NCI-H526 treated with DMSO at 0.1 percent for 48 hours (cell line): ENCODE results near the gene PAM.
A peak's percentile ranks its signal among the peaks of the same experiment; 100 is the strongest.

ENCODE experiments used
- DNase-seq: peaks from one replicate; lab custom pipeline; 2025; lab: John Stamatoyannopoulos, UW

PAM gene

DNA sequence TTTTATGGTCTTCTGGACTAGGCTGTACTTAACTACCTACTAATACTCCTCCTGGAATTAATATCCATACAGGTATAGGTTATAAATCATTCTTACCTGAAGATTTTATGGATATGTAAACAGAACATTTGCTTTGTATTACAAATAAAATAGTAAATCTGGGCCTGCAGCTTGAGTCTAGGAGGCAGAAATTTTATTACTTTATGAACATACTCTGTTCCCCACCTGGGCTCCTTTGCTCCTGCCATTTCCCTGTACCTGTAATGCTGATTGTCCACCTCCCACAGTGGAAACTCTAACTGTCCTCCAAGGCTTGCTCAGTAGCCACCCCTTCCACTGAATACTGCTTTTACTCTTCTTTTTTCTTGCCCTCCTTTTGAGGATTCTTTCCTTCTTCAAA, 108.0 kb downstream of the PAM start:
- DNase-seq = peak; percentile 74

GRCh38 chr5:102863764-102864560, 108.9 kb downstream of the PAM start:
- DNase-seq = no peak

GRCh38 chr5:102865171-102865509, 110.0 kb downstream of the PAM start:
- DNase-seq = peak; percentile 51

GRCh38 chr5:102865510-102866236, 110.6 kb downstream of the PAM start:
- peak; percentile 58 for DNase-seq

DNA sequence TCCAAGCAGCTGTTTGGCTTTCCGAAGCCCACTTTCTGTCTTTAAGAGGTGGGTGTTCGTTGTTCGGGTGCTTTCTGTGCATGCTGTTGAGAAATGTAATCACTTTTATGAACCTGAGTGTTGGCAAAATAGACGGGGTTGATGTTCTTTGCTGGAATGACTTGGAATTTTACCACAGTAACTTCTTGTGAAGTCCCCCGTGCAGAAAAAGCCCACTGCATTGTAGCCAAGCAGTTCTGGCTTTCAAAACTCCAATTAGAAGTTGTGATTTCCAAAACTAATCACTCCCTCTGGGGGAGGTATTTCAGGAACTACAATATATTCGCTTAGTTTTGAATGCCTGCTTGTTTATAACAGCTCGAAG, 111.1 kb downstream of the PAM start:
- DNase-seq = peak; percentile 58

- DNase-seq = no peak
Measured at GRCh38 chr5:102867992-102868662, 113.0 kb downstream of the PAM start.

DNA sequence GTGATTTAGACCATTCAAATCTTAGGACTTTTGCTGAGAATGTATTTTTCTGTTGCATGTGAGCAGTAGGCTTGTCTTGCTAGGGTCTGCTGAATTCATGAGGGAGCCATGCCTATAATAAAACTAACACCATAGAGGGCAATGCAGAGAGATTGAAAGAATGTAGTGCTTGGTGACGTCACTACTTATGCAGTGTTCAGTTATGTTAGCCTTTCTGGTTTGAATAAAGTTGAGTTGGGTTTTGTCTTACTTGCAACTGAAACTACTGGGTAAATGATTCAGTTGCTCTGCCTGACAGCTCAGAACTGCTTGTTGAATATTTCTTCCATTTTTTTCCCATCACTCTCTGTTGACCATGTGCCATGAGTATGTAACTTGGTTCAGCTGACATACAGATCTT, 114.1 kb downstream of the PAM start:
- no peak for DNase-seq

- DNase-seq = no peak
Measured at GRCh38 chr5:102873379-102873932, 118.4 kb downstream of the PAM start.

- no peak for DNase-seq
Measured at GRCh38 chr5:102874054-102874453, 118.9 kb downstream of the PAM start.

GRCh38 chr5:102875721-102876123, 120.6 kb downstream of the PAM start:
- peak; percentile 58 for DNase-seq

GRCh38 chr5:102876610-102877009, 121.5 kb downstream of the PAM start:
- DNase-seq = no peak

- no peak for DNase-seq
Measured at GRCh38 chr5:102879741-102880140, 124.6 kb downstream of the PAM start.

DNA sequence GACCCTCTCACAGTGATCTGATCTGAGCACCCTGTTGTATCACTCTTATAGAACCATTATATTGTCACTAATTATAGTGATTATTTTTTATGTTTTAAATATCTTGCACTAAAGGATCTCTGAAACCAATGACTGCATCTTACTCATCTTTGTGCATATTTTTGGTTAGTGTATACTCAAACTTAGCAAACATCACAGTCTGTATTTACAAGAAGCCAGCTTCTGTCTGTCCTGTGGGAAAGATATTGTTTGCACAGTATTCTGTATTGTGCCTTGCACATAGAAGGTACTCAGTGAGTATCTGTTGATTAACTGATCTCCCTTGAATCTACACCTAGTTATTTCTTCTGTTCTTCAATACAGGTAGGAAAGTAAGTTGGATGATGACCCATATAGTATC, 131.5 kb downstream of the PAM start:
- no peak for DNase-seq

DNA sequence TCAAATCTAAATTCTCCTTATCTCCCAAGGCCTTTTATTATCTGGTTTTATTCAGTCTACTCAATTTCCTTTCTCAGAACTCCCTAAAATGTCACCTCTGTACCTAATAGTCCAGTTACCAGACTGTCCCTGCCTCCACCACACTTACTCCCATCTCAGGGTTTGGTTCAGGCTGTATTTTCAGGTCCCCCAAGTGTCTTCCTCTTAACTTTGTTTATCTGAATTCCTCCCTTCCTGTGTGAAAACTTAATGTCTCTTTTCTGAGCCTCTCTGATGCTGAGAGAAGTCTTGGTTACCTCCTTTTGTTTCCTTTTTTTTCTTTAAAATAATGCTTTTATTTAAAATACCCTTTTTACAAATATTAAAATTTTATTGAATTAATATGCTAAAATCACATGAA, 133.4 kb downstream of the PAM start:
- DNase-seq = no peak

DNA sequence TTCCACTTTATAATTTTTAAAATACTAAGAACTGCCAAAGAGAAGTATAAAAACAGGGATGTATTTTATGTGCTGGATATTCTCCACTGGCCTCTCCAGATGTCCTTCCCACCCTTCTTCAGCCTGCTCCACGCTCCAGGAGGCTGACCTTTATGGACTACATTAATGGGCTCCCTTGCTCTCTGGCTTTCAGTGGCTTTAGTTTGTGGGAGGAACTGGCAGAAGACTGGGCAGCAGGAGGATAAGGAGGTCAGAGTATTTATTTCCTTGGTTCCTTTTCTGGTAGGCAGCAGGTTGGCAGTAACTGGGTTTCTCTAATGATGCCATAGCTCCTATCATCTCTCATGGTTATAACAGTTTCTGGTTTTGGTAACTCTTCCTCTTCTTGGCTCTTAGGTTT, 133.9 kb downstream of the PAM start:
- DNase-seq = no peak

DNA sequence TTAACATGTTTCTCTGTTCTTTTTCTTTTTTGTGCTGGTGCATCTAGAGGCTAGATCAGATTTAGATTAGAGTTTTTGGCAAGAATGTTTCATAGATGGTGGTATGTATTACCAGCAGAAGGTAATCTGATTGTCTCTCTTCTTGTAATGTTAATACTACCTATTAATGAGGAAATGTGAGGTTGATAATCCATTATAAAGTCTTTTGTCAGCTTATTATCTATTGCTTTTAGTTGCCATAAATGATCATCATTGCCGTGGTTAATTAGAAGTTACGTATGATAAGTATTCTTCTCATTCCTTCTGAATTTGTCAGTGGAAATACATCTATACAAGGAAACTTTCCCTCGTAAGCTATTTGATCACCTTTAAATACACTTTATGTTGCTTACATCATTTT, 135.0 kb downstream of the PAM start:
- DNase-seq = no peak

DNA sequence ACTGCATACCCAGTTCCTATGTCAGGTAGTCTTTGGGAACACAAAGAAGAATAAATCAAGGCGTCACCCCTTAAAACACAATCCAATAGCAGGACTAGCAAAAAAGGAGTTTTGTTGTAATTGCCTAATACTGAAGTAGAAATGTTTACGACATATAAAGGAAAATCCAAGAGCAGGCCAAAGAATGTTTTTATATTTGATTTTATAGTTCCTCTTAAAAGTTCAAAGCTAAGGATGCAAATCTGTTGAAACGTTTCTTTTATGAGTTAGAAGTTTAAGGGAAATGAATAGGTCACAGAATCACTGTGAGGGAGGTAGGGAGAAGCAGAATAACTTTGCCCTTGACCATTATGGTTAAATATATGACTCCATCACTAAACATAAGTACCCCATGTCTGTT, 136.1 kb downstream of the PAM start:
- DNase-seq = no peak

DNA sequence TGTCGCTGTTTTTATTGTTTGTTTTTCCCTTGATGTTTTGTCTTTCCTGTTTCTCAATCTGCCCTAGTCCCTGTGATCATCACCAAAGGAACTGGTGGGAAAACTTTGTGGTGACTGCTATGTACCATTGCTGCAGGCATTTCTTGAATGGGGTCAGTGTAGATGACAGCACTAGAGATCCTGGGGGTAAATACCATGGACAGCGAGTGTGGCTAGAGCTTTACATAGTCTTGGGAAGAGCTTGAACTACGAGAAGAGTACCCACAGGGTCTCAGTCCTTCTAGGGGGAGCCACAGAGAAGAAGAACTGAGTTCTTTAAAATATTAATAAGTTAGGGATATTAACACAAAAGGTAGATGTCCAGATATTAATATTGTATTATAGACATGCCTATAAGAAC, 138.8 kb downstream of the PAM start:
- DNase-seq = no peak

GRCh38 chr5:102895234-102895633, 140.1 kb downstream of the PAM start:
- DNase-seq = no peak

DNA sequence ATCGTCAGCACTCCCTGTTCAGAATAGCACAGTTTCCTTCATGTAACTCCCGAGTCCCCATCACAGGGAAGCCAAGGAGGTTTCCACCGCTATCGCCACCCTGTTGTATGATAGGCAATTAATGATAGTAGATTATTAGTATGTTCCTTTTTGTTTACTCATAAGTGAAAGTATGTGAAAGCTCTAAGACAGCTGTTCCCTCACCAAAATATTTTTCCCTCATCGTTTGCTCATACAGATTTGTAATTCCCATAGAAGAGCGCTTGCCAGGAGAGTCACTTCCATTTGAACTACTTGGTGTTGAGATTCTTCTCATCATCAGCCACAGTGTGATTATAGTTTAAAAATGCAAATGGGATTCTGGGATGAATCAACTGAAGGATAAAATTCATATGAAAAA, 140.9 kb downstream of the PAM start:
- DNase-seq = no peak

GRCh38 chr5:102901424-102902134, 146.5 kb downstream of the PAM start:
- DNase-seq = peak; percentile 34

DNA sequence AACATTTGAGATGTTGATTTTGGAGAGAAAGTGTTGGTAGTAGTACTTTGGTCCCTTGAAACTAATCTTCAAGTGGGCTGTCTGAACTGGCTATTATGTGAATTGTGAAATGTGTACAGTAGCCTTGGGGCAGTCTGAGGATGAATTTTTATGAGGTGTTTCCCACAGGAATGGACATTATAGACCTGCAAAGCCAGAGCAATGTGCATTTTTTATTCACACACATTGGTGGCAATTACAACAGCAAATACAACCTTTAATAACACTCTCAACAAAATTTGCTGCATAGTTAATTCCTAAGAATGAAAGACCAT, 147.0 kb downstream of the PAM start:
- DNase-seq = peak; percentile 27
